Stomach (tissue), 9 donors: Measurements from ENCODE around the gene AMACR. TPM values are rescaled to one million over a fixed set of nuclear protein-coding genes. Genes with fewer than 3 reads are reported as not detected.

Experiments used
- DNase-seq, 2 donors: peaks; one replicate each; pipeline versions ENCODE4 v3.0.0 to v3.0.0-alpha.2; 2013 to 2019
- H3K27ac ChIP-seq, 5 donors: fragments of 200-600 bp in 4 of 5; sonication (generic) in 4 of 5; one replicate each; pipeline ENCODE4 v1.5.1; 2013 to 2019; ENCODE audit warnings: mild to moderate bottlenecking in 1 of 5, moderate library complexity in 1 of 5
- H3K27me3 ChIP-seq, 3 donors: fragments of 200-600 bp; sonication (generic); one replicate each; pipeline ENCODE4 v1.5.1; 2017 to 2019; ENCODE audit warnings: mixed run types in 1 of 3
- H3K36me3 ChIP-seq, 4 donors: fragments of 200-600 bp; sonication (generic); 1 replicate in 3 of 4; 2 replicates in 1 of 4; pipeline ENCODE4 v1.5.1; 2016 to 2019
- H3K4me1 ChIP-seq, 4 donors: fragments of 200-600 bp; sonication (generic); one replicate each; pipeline ENCODE4 v1.5.1; 2016 to 2019
- H3K4me3 ChIP-seq, 4 donors: fragments of 200-600 bp; sonication (generic) in 3 of 4; one replicate each; pipeline ENCODE4 v1.5.1; 2016 to 2019; ENCODE audit warnings: mild to moderate bottlenecking in 1 of 4
- H3K9me3 ChIP-seq, 4 donors: fragments of 200-600 bp; sonication (generic); one replicate each; pipeline ENCODE4 v1.5.1; 2016 to 2019
- CTCF ChIP-seq, 7 experiments: fragments of 450-650 bp in 4 of 7; fragments of 200-600 bp in 3 of 7; sonication (generic) in 3 of 7; IDR thresholded peaks; one replicate each; pipeline ENCODE4 v1.5.1; 2016 to 2019; ENCODE audit warnings: antibody characterized with exemption in 7 of 7, control low read depth in 2 of 7, mild to moderate bottlenecking in 1 of 7
- EP300 ChIP-seq: sonication (generic); formaldehyde crosslinking; IDR thresholded peaks from one replicate; pipeline ENCODE4 v1.6.1; 2017; ENCODE audit warnings: antibody characterized with exemption
- POLR2A ChIP-seq, 4 donors: fragments of 450-650 bp; IDR thresholded peaks; one replicate each; pipeline ENCODE4 v1.6.1; 2016; ENCODE audit warnings: antibody characterized with exemption in 4 of 4, control low read depth in 2 of 4, mild to moderate bottlenecking in 1 of 4, moderate library complexity in 1 of 4
- POLR2AphosphoS5 ChIP-seq, 3 donors: sonication (generic); formaldehyde crosslinking; IDR thresholded peaks; one replicate each; pipeline ENCODE4 v1.6.1; 2016; ENCODE audit warnings: antibody characterized with exemption in 3 of 3
- WGBS, 5 donors: extraction: QIAGEN DNeasy Blood & Tissue Kit in 3 of 5; methylation state at CpG; one replicate each; pipeline versions ENCODE4 v1.1.5 to v1.1.7; 2013 to 2018; 5-methylcytosine and 5-hydroxymethylcytosine counted together
- intact Hi-C: fragments of 100-400 bp; cut with DNase I; formaldehyde crosslinking; loops from one replicate; pipeline ENCODE4 v1.15.1; 2023; ENCODE audit warnings: low total_unique reads
- polyA plus RNA-seq, 3 donors: library from polyadenylated mRNA; stranded (reverse); fragments of 200-250 nt; gene quantifications; one replicate each; pipeline ENCODE4 v1.2.3, GENCODE V29; 2013
- total RNA-seq, 5 donors: library from RNA; depleted of rRNA; stranded (reverse); fragments of >200 nt; gene quantifications; one replicate each; pipeline versions ENCODE4 v1.1.0 to v1.2.3, GENCODE V29; 2014 to 2016
- donor health status: healthy with polysubstance abuse.
- donor health status: Bipolar disorder and iron deficiency.
- donor health status: healthy.

AMACR gene
- total and polyA plus RNA-seq, 8 donors, result 8.5 to 89.7 (median 19.5) TPM

GRCh38 chr5:33975852-33976251 is 32.0 kb downstream of the AMACR start:
- no peaks in the 10 kb centered on the region for H3K9me3 ChIP-seq
- intact Hi-C loops, result no loop called here
- no peaks in the 10 kb centered on the region for H3K27me3 ChIP-seq
- no peaks in the 10 kb centered on the region for H3K36me3 ChIP-seq
- DNase-seq, result peak in 1 of 2 donors; percentile 76
- WGBS, 5 donors, result 12 to 27% (median 18%) methylated on average over 5 of the region's 5 CpGs
- no peak overlapping the region for H3K4me3 ChIP-seq
- H3K4me1 ChIP-seq, result peaks cover 0 to 16% (median 9%) of the 10 kb centered on the region in 4 donors
- no peak overlapping the region for H3K27ac ChIP-seq
- TF ChIP-seq EP300, result no peak
- TF ChIP-seq POLR2AphosphoS5 (IDR thresholded peaks at IDR 0.05), result no peak
- no peak for TF ChIP-seq CTCF (IDR thresholded peaks at IDR 0.05)
- no peak for TF ChIP-seq POLR2A (IDR thresholded peaks at IDR 0.05)

GRCh38 chr5:33973271-33973670 is 34.6 kb downstream of the AMACR start:
- no peaks in the 10 kb centered on the region for H3K36me3 ChIP-seq
- no peak for DNase-seq
- H3K4me1 ChIP-seq, result peaks cover 0 to 21% (median 7%) of the 10 kb centered on the region in 4 donors
- TF ChIP-seq POLR2AphosphoS5 (IDR thresholded peaks at IDR 0.05), result no peak
- TF ChIP-seq POLR2A (IDR thresholded peaks at IDR 0.05), result no peak
- TF ChIP-seq EP300, result no peak
- TF ChIP-seq CTCF (IDR thresholded peaks at IDR 0.05), result no peak
- no peak overlapping the region for H3K4me3 ChIP-seq
- intact Hi-C loops, result no loop called here
- H3K27me3 ChIP-seq, result no peaks in the 10 kb centered on the region
- WGBS, 5 donors, result 70 to 77% (median 72%) methylated on average over 2 of the region's 2 CpGs
- H3K9me3 ChIP-seq, result no peaks in the 10 kb centered on the region
- no peak overlapping the region for H3K27ac ChIP-seq

- Histone ChIP-seq H3K9me3 (no peaks in the 10 kb centered on the region), H3K27ac (no peak overlapping the region), H3K27me3 (no peaks in the 10 kb centered on the region), H3K36me3 (no peaks in the 10 kb centered on the region), H3K4me1 (peaks cover 0 to 6% (median 0%) of the 10 kb centered on the region in 4 donors), H3K4me3 (no peak overlapping the region)
- TF ChIP-seq CTCF (IDR thresholded peaks at IDR 0.05), result peak in 5 of 7 experiments; percentile 24 to 61 (median 52)
- TF ChIP-seq POLR2AphosphoS5 (IDR thresholded peaks at IDR 0.05), result no peak
- TF ChIP-seq POLR2A (IDR thresholded peaks at IDR 0.05), result no peak
- no peak for TF ChIP-seq EP300
- DNase-seq, result peak in 1 of 2 donors; percentile 74
- intact Hi-C loops, result no loop called here
- 46 to 51% (median 49%) methylated on average over 10 of the region's 10 CpGs for WGBS, 5 donors
Observed at GRCh38 chr5:33969572-33970452, 38.0 kb downstream of the AMACR start.

- TF ChIP-seq EP300, result no peak
- TF ChIP-seq POLR2AphosphoS5 (IDR thresholded peaks at IDR 0.05), result no peak
- no peak for TF ChIP-seq POLR2A (IDR thresholded peaks at IDR 0.05)
- no peak for TF ChIP-seq CTCF (IDR thresholded peaks at IDR 0.05)
Observed at GRCh38 chr5:33968211-33969005, 39.4 kb downstream of the AMACR start.

More at GRCh38 chr5:33968211-33969005, 39.4 kb downstream of the AMACR start:
- Histone ChIP-seq H3K27me3 (no peaks in the 10 kb centered on the region), H3K9me3 (no peaks in the 10 kb centered on the region), H3K4me1 (peaks cover 0 to 6% (median 0%) of the 10 kb centered on the region in 4 donors), H3K27ac (no peak overlapping the region), H3K36me3 (no peaks in the 10 kb centered on the region), H3K4me3 (no peak overlapping the region)
- no peak for DNase-seq
- 63 to 70% (median 65%) methylated on average over 3 of the region's 3 CpGs for WGBS, 5 donors
- intact Hi-C loops, result no loop called here
